GM12878 (cell line): Measurements from ENCODE around the gene FBXO38. TPM values are rescaled to one million over a fixed set of nuclear protein-coding genes. Genes with fewer than 3 reads are reported as not detected.

Experiments used
- ATAC-seq: fragments of 200-7000 bp; cut with Tn5 transposase; 3 replicates; pipeline ENCODE4 v1.9.1; 2020; ENCODE audit warnings: mild to moderate bottlenecking, moderate library complexity
- BruUV-seq: library from RNA; stranded (reverse); fragments of 400-500 nt; replicated peaks from 2 replicates; lab custom pipeline; 2021; lab: Mats Ljungman, UMichigan
- CTCF ChIA-PET: fragments of 300-600 bp; sonication (Branson Sonifier 250); formaldehyde crosslinking; extraction: SDS; loops from one replicate; lab custom pipeline; 2021; ENCODE audit warnings: inconsistent platforms; lab: Yijun Ruan, JAX
- POLR2A ChIA-PET: fragments of 350-600 bp; formaldehyde crosslinking; extraction: SDS; loops from one replicate; lab custom pipeline; 2021; ENCODE audit warnings: inconsistent platforms; lab: Charles Lee
- RAD21 ChIA-PET: fragments of 300-600 bp; sonication (Branson Sonifier 250); formaldehyde crosslinking; loops from one replicate; lab custom pipeline; 2023; ENCODE audit warnings: antibody characterized with exemption; ENCODE audit not compliant: unreplicated experiment; lab: Charles Lee
- SMC1A ChIA-PET: fragments of 300-600 bp; sonication (Branson Sonifier 250); formaldehyde crosslinking; loops from one replicate; lab custom pipeline; 2023; ENCODE audit not compliant: unreplicated experiment, uncharacterized antibody; lab: Charles Lee
- DNase-seq: peaks from one replicate; pipeline ENCODE4 v3.0.0-alpha.2; 2011; ENCODE audit warnings: low read depth, low spot score
- FAIRE-seq: peaks from 3 replicates; lab custom pipeline; 2011; peaks lifted over from hg19 to GRCh38; lab: Jason Lieb, UNC
- H2AFZ ChIP-seq: 2 replicates; pipeline ENCODE4 v1.6.0; 2011; ENCODE audit warnings: low read depth, low read length, control low read depth; ENCODE audit not compliant: control insufficient read depth
- H3K27ac ChIP-seq: 2 replicates; pipeline ENCODE4 v1.5.1; 2011; ENCODE audit warnings: control low read depth; ENCODE audit not compliant: control insufficient read depth, insufficient read depth
- H3K27me3 ChIP-seq, 2 experiments: replicated peaks in 1 of 2; 2 replicates each; pipeline versions ENCODE4 v1.6.0 to v1.6.1; 2011; ENCODE audit warnings: low read length in 1 of 2; ENCODE audit not compliant: control insufficient read depth in 2 of 2, insufficient read depth in 2 of 2
- H3K36me3 ChIP-seq, 2 experiments: 2 replicates each; pipeline ENCODE4 v1.5.1; 2011; ENCODE audit warnings: low read length in 1 of 2; ENCODE audit not compliant: control insufficient read depth in 2 of 2, insufficient read depth in 2 of 2
- H3K4me1 ChIP-seq: 2 replicates; pipeline ENCODE4 v1.6.1; 2011; ENCODE audit warnings: mild to moderate bottlenecking, low read length, moderate library complexity, mixed read lengths; ENCODE audit not compliant: control insufficient read depth, insufficient read depth
- H3K4me2 ChIP-seq: 2 replicates; pipeline ENCODE4 v1.6.0; 2011; ENCODE audit warnings: control low read depth; ENCODE audit not compliant: control insufficient read depth, insufficient read depth
- H3K4me3 ChIP-seq: fragments of 200-600 bp; sonication (generic); 2 replicates; pipeline ENCODE4 v1.5.1; 2016
- H3K79me2 ChIP-seq: 2 replicates; pipeline ENCODE4 v1.6.0; 2011; ENCODE audit warnings: low read length; ENCODE audit not compliant: control insufficient read depth, insufficient read depth
- H3K9ac ChIP-seq: 2 replicates; pipeline ENCODE4 v1.8.0; 2011; ENCODE audit warnings: low read length, control low read depth, mixed read lengths; ENCODE audit not compliant: control insufficient read depth, insufficient read depth
- H3K9me3 ChIP-seq: replicated peaks from 3 replicates; pipeline ENCODE4 v1.5.1; 2011; ENCODE audit warnings: mild to moderate bottlenecking, low read length; ENCODE audit not compliant: control insufficient read depth, insufficient read depth
- H4K20me1 ChIP-seq: 2 replicates; pipeline ENCODE4 v1.6.0; 2011; ENCODE audit not compliant: control insufficient read depth, insufficient read depth
- ASH2L ChIP-seq: fragments of 300-600, 200-600 bp; sonication (generic); IDR thresholded peaks from 2 replicates; pipeline ENCODE4 v1.6.1; 2017; ENCODE audit warnings: low read depth, mild to moderate bottlenecking, borderline replicate concordance
- ATF7 ChIP-seq: fragments of 450-650 bp; IDR thresholded peaks from 2 replicates; pipeline ENCODE4 v1.6.1; 2016; ENCODE audit warnings: low read depth, mild to moderate bottlenecking
- BMI1 ChIP-seq: fragments of 450-650 bp; IDR thresholded peaks from 2 replicates; pipeline ENCODE4 v1.6.1; 2016; ENCODE audit warnings: mild to moderate bottlenecking, moderate library complexity, borderline replicate concordance
- CHD1 ChIP-seq: IDR thresholded peaks from 2 replicates; pipeline ENCODE4 v1.6.1; 2012; ENCODE audit warnings: low read depth, low read length, improper control_type of control experiment
- HDGF ChIP-seq: fragments of 450-650 bp; IDR thresholded peaks from 2 replicates; pipeline ENCODE4 v1.6.1; 2016; ENCODE audit warnings: antibody characterized with exemption
- JUNB ChIP-seq: IDR thresholded peaks from 2 replicates; pipeline ENCODE4 v1.6.1; 2016; ENCODE audit warnings: antibody characterized with exemption, mild to moderate bottlenecking
- KLF5 ChIP-seq: fragments of 450-650 bp; IDR thresholded peaks from 2 replicates; pipeline ENCODE4 v1.6.1; 2014; ENCODE audit warnings: mild to moderate bottlenecking; ENCODE audit not compliant: partially characterized antibody
- MYC ChIP-seq: IDR thresholded peaks from 2 replicates; pipeline ENCODE4 v1.6.1; 2011; ENCODE audit warnings: mild to moderate bottlenecking, low read length, moderate library complexity, inconsistent platforms; ENCODE audit not compliant: insufficient read depth, insufficient replicate concordance, insufficient read length, severe bottlenecking
- POLR2AphosphoS5 ChIP-seq: IDR thresholded peaks from 2 replicates; pipeline ENCODE4 v1.6.1; 2011; ENCODE audit warnings: mild to moderate bottlenecking, low read length, inconsistent platforms
- RAD21 ChIP-seq: IDR thresholded peaks from 2 replicates; pipeline ENCODE4 v1.6.1; 2011; ENCODE audit warnings: mild to moderate bottlenecking, low read depth, low read length, moderate library complexity; ENCODE audit not compliant: insufficient read depth
- REST ChIP-seq: IDR thresholded peaks from 2 replicates; pipeline ENCODE4 v1.6.1; 2012; ENCODE audit warnings: mild to moderate bottlenecking, low read depth, low read length
- SPI1 ChIP-seq: IDR thresholded peaks from 2 replicates; pipeline ENCODE4 v1.6.1; 2011; ENCODE audit warnings: low read depth, mild to moderate bottlenecking, low read length, moderate library complexity, borderline replicate concordance; ENCODE audit not compliant: insufficient read depth
- YY1 ChIP-seq: IDR thresholded peaks from 2 replicates; pipeline ENCODE4 v1.6.1; 2011; ENCODE audit warnings: low read depth, mild to moderate bottlenecking, low read length
- ZNF217 ChIP-seq: fragments of 450-650 bp; IDR thresholded peaks from 2 replicates; pipeline ENCODE4 v1.6.1; 2017; ENCODE audit warnings: antibody characterized with exemption, mild to moderate bottlenecking
- ZNF384 ChIP-seq: IDR thresholded peaks from 2 replicates; pipeline ENCODE4 v1.6.1; 2012; ENCODE audit warnings: low read depth, mild to moderate bottlenecking, low read length, improper control_type of control experiment, borderline replicate concordance
- ZNF622 ChIP-seq: fragments of 450-650 bp; IDR thresholded peaks from 2 replicates; pipeline ENCODE4 v1.6.1; 2017; ENCODE audit warnings: mild to moderate bottlenecking, inconsistent platforms
- WGBS: methylation state at CpG from one replicate; pipeline ENCODE4 v1.1.6; 2016; ENCODE audit warnings: low lambda C conversion rate; ENCODE audit not compliant: insufficient replicate concordance, insufficient coverage; ENCODE audit errors: missing lambda C conversion rate; 5-methylcytosine and 5-hydroxymethylcytosine counted together
- in situ Hi-C: fragments of 300-500 bp; cut with MboI; formaldehyde crosslinking; loops from 9 replicates; pipeline ENCODE4 v1.14.3; 2018; ENCODE audit warnings: mixed read lengths
- intact Hi-C: fragments of 100-400 bp; cut with micrococcal nuclease; formaldehyde crosslinking; loops from one replicate; pipeline ENCODE4 v1.14.2; 2022; ENCODE audit not compliant: unreplicated experiment
- polyA plus RNA-seq, 11 experiments: library from polyadenylated mRNA; depleted of rRNA in 4 of 11; unstranded in 6 of 11; stranded (reverse) in 5 of 11; fragments of >200 nt; fragmentation: Nextera tagmentation in 4 of 11; fragmentation: Illumina TruSeq in 1 of 11; extraction: Ambion mirVana in 4 of 11; extraction: Trizol in 1 of 11; gene quantifications; 1 replicate in 1 of 11; 2 replicates in 10 of 11; pipeline versions ENCODE4 v1.2.1 to v1.2.3, GENCODE V29; 2011 to 2016; ENCODE audit warnings: inconsistent platforms in 2 of 11, missing spikeins in 2 of 11, low read depth in 1 of 11
- total RNA-seq, 4 experiments: library from RNA; depleted of rRNA in 3 of 4; stranded (reverse); fragments of >200 nt in 3 of 4; fragmentation: Illumina TruSeq in 1 of 4; extraction: Trizol in 1 of 4; gene quantifications; 2 replicates each; pipeline versions ENCODE4 v1.2.1 to v1.2.3, GENCODE V29; 2013 to 2021
- TF ChIP-seq, protein P1 (sequence below): IDR thresholded peaks from 2 replicates; pipeline ENCODE4 v1.6.1; 2012; ENCODE audit warnings: low read length, inconsistent platforms
- TF ChIP-seq, protein P2 (sequence below): fragments of 450-650 bp; IDR thresholded peaks from 2 replicates; pipeline ENCODE4 v1.6.1; 2017; ENCODE audit warnings: antibody characterized with exemption, mild to moderate bottlenecking, moderate library complexity

The FBXO38 gene
- total and polyA plus RNA-seq, 10 of the 15 experiments (the other 5 are each of a cell fraction or from before 2014, with no cell fraction given) = 9.1 to 44.6 (median 28.3) TPM

GRCh38 chr5:148372166-148372725 is 11.5 kb upstream of the FBXO38 start:
- BruUV-seq = no TSS peak
- TF ChIP-seq, protein P1, sequence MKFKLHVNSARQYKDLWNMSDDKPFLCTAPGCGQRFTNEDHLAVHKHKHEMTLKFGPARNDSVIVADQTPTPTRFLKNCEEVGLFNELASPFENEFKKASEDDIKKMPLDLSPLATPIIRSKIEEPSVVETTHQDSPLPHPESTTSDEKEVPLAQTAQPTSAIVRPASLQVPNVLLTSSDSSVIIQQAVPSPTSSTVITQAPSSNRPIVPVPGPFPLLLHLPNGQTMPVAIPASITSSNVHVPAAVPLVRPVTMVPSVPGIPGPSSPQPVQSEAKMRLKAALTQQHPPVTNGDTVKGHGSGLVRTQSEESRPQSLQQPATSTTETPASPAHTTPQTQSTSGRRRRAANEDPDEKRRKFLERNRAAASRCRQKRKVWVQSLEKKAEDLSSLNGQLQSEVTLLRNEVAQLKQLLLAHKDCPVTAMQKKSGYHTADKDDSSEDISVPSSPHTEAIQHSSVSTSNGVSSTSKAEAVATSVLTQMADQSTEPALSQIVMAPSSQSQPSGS = no peak
- no peak for TF ChIP-seq YY1
- TF ChIP-seq SPI1 = no peak
- no peak for TF ChIP-seq CHD1
- TF ChIP-seq RAD21 = no peak
- TF ChIP-seq, protein P2, sequence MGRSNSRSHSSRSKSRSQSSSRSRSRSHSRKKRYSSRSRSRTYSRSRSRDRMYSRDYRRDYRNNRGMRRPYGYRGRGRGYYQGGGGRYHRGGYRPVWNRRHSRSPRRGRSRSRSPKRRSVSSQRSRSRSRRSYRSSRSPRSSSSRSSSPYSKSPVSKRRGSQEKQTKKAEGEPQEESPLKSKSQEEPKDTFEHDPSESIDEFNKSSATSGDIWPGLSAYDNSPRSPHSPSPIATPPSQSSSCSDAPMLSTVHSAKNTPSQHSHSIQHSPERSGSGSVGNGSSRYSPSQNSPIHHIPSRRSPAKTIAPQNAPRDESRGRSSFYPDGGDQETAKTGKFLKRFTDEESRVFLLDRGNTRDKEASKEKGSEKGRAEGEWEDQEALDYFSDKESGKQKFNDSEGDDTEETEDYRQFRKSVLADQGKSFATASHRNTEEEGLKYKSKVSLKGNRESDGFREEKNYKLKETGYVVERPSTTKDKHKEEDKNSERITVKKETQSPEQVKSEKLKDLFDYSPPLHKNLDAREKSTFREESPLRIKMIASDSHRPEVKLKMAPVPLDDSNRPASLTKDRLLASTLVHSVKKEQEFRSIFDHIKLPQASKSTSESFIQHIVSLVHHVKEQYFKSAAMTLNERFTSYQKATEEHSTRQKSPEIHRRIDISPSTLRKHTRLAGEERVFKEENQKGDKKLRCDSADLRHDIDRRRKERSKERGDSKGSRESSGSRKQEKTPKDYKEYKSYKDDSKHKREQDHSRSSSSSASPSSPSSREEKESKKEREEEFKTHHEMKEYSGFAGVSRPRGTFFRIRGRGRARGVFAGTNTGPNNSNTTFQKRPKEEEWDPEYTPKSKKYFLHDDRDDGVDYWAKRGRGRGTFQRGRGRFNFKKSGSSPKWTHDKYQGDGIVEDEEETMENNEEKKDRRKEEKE = no peak
- TF ChIP-seq ZNF384 = no peak
- TF ChIP-seq JUNB = no peak
- TF ChIP-seq POLR2AphosphoS5 = no peak
- TF ChIP-seq ASH2L = no peak
- no peak for TF ChIP-seq REST
- TF ChIP-seq MYC = no peak
- TF ChIP-seq HDGF = no peak
- no peak for TF ChIP-seq ZNF622
- TF ChIP-seq ZNF217 = no peak
- no peak for TF ChIP-seq KLF5
- TF ChIP-seq BMI1 = no peak
- TF ChIP-seq ATF7 = no peak
- TF ChIP-seq, all 136 proteins: peak for 0
- in situ Hi-C loops (loop anchor here (10.0 kb wide), 1 partner anchor 187 kb away; no protein-coding TSS in a partner anchor), intact Hi-C loops (loop anchor here (5.0 kb wide), 1 partner anchor 80 kb away; no protein-coding TSS in a partner anchor)
- FAIRE-seq (no peak), DNase-seq (no peak), ATAC-seq (no peak)
- H3K36me3 ChIP-seq = no peaks in the 10 kb centered on the region
- RAD21 ChIA-PET = interaction anchor here (0.7 kb wide), 1 partner anchor 16 kb away, joined by 3 read pairs; no protein-coding TSS in a partner anchor
- H2AFZ ChIP-seq = no peak overlapping the region
- H3K27ac ChIP-seq = no peak overlapping the region
- H3K79me2 ChIP-seq = no peaks in the 10 kb centered on the region
- no peak overlapping the region for H3K4me3 ChIP-seq
- WGBS = 22% methylated on average over 2 of the region's 2 CpGs
- SMC1A ChIA-PET = no interaction called here
- CTCF ChIA-PET = interaction anchor here (1.1 kb wide), 1 partner anchor 192 kb away, joined by 3 read pairs; no protein-coding TSS in a partner anchor
- no peaks in the 10 kb centered on the region; the same call in 2 of the 3 replicates for H3K9me3 ChIP-seq
- no peaks in the 10 kb centered on the region for H4K20me1 ChIP-seq
- no peak overlapping the region for H3K9ac ChIP-seq
- no peak overlapping the region for H3K4me2 ChIP-seq
- no peaks in the 10 kb centered on the region for H3K27me3 ChIP-seq
- no peaks in the 10 kb centered on the region for H3K4me1 ChIP-seq
- POLR2A ChIA-PET = no interaction called here
